Measurements from ENCODE around the gene HSBP1L1.
"Not testable (repeated sequence)": the region's sequence is repeated elsewhere in the genome, so short reads cannot be mapped to it uniquely, and the experiment has no call there.

The HSBP1L1 gene

DNA sequence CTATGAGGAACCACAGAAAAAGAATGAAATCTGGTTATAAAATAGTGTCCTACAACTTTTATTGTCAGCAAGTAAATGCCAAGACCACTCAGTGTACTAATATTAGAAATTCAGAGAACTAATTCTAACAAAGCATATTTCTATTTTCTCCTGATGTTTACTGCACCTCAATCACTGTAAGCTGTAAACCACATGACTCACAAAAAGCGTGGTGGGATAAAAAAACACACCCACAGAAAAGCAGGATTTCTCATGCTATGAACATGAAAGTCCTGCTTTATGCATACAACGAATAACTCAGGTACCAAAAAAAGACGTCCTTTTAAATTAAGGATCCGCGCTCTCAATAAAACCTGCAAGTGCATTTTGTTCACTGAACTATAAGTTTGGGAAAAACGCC, 23.1 kb downstream of the HSBP1L1 start:
- DNase-seq = peak in 1 of 2 donors; percentile 26

DNA sequence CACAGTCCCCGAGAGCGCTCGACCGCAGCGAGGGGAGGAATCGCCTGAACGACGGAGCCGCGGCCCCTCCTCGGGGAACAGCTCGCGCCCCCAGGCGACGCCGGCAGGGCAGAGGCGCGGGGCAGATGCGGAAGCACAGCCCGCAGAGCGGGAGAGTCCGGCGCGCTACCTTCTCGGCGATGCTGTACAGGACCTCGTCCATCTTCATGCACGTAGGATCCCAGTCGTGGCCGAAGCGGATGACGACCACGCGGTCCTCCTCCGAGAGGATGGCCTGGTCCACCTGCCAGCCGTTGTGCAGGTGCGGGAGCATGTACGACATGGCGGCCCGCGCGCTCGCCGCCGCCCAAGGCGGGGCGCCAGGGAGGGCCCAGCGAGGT, 23.6 kb downstream of the HSBP1L1 start:
- DNase-seq = peak; percentile 41 to 46

DNA sequence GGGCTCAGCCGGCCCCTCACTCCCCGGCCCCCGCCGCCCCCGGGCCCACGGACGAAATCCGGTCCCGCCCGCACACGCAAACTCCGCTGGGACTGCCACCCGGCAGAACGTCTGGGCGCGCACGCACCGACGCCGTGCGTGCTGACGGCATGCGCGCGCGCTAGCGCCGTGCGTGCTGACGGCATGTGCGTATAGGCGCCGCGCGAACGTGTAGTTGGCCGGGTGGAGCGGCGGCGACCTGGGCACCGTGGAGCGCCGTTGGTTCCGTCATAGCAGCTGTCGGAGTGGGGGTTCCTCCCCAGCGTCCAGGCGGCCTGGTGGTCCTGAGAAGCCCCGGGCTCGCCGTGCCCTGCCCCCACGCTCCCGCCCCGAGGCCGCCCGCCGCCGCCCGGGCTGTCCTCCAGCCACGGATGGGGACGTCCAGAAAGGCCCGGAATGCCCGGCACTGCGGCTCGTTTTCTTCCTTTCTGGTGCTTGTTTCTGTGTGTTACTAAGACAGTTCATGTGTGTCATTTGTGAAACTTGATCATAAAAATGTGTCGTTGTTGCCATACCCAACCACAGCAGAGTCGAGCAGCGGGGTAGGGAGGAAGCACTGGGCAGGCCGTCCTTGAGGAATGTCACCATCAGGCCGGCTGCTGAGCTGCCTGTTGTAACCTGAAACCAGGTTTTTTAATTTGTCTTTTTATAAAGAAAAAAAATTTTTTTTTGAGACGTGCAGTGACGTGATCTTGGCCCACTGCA, 24.2 kb downstream of the HSBP1L1 start, which contains the start of gene TXNL4A:
TXNL4A (minus strand) TSS at position 113 of the 744 bp plus-strand sequence. CDS start 171 bp downstream, outside the sequence.
- peak; percentile 80 to 85 for DNase-seq

DNA sequence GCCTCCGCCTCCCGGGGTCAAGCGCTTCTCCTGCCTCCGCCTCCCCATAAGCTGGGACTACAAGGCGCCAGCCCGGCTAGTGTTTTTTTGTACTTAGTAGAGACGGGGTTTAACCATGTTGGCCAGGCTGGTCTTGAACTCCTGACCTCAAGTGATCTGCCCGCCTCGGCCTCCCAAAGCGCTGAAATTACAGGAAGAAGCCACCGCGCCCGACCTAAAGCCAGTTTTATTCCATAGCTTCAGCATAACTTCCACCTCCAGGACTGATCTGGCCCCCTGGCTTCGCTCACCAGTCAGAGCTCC, 24.7 kb downstream of the HSBP1L1 start:
- DNase-seq = no peak

DNA sequence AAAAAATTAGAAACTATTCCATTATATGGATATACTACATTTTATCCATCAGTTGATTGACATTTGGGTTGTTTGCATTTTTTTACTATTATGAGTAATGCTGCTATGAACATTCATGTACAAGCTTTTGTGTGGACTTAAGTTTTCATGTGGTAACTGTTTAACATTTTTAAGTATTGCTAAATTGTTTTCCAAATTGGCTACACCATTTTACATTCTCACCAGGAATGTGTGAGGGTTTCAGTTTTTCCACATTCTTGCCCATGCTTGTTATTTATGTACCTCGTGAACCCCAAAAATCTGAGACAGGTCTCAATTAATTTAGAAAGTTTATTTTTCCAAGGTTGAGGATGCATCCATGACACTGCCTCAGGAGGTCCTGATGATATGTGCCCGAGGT, 27.1 kb downstream of the HSBP1L1 start:
- DNase-seq = no peak

DNA sequence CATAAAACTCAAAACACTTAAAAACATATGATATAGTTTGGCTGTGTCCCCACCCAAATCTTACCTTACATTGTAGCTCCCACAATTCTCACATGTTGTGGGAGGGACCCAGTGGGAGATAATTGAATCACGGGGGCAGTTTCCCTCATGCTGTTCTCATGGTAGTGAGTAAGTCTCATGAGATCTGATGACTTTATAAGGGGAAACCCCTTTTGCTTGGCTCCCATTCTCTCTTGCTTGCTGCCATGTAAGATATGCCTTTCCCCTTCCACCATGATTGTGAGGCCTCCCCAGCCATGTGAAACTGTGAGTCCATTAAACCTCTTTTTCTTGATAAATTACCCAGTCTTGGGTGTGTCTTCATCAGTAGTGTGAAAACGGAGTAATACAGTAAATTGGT, 35.3 kb downstream of the HSBP1L1 start:
- DNase-seq = peak in 1 of 2 donors; percentile 25

DNA sequence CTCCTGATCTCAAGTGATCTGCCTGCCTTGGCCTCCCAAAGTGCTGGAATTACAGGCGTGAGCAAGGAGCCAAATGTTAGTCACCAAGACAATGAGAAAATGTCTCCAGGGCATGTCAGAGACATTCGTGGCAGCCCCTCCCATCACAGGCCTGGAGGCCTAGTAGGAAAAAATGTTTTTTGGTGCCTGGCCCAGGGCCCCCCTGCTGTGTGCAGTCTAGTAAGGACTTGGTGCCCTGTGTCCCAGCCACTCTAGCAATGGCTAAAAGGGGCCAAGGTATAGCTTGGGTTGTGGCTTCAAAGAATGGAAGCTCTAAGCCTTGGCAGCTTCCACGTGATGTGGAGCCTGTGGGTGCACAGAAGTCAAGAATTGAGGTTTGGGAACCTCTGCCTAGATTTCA, 36.4 kb downstream of the HSBP1L1 start:
- no peak for DNase-seq

DNA sequence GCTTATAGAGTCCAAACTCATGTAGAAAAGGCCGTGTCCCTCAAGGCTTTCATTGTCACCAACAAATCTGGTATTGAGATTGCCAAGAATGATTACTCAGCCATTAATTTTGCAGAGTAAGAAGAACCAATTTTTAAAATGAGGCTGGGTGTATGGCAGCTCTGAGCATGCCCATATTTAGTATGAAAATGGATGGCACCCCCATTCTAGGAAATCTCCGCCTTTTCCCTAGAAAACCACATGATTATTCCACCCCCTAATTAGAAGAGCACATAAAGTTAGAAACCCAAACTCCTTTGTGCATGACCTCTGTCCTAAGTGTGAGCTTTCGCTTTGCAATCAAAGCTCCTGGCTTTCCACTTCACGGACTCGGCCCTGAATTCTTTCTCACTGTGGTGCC, 38.0 kb downstream of the HSBP1L1 start:
- no peak for DNase-seq

DNA sequence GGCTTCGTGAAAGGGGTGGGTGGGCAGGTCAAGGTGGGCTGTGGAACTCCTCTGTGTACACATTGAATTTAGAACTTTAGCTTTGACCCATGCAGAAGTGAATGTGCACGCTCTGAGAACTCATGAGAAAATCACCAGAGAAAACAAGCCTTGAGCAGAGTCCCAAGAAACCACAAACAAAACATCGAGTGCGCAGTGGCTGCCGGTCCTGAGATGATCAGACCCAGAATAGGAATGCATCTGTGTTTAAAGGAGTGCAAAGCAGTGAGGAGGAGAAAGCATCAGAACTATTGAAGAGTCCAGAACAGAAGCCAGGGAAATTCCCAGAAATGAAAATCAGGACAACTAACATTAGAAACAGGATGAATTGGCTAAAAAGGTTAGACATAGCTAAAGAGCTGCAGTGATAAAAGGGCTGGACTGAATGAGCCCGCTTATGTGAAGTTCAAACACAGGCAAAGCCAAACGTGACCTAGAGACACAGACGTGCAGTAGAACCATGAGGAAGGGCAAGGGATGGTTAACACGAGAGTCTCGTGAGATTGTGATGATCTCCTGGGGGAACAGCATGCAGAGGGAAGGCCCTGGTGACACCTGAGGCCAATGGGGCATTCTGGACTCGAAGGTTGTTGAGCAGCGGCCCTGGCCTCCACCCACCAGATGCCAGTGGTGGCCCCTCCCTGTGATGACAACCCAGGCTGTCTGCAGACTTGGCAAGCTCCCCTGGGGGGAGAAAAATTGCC, 40.3 kb downstream of the HSBP1L1 start:
- no peak for DNase-seq

DNA sequence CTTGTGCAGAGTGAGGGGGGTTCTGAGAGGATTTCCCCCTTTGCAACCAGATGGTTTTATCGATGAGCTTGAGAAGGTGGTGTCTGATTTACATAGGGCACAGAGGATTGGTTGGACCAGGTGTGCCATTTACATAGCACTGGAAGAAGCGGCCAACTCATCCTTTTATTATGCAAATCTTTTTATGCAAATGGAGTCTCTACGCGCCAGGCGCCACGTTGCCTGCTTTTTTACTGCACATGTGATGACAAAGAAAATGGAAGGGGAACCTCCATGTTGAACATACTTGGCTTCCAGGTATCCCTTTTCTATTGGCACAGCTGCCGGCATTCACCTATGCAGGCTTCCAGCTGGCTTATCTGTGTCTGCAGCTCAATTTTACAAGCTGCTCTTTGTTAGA, 42.3 kb downstream of the HSBP1L1 start:
- no peak for DNase-seq

DNA sequence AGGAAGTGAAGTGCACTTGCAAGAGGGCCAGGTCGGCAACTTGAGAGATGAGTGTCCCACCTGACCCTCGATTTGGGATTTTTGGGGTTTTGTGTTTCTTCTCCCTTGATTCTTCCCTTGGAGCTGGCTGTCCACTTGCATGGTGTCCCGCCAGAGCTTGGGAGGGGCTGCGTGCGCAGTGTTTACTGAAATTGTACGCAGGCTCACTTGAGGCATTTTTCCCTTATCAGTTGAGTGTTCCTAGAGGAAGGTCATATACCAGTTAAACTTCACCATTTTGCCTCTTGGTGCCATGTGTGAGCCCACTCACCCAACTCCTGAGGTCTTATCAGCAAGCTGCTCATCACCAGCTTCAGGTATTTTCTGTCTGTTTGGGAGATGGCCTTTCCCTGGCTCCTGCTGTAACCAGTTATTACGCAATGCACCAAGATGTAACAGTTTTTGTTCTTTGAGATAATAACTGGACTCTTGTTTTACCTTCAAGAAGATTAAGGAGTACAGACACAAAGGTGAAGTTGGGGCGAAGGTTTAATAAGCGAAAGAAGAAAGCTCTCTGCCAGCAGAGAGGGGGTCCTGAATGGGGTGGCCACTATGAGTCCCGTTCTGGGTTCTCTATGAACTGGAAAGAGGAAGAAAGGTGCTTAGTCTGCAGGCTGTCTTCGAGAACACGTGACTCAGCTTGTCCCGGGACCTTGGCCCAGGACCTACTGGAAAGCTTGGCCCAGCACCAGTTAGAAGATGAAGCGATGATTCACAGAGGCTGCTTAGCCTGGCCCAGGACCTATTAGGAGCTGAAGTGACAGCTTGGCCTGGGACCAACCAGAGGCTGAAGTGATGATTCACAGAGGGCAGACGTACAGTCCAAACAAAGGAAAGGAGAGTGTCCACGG, 45.5 kb downstream of the HSBP1L1 start:
- DNase-seq = no peak

DNA sequence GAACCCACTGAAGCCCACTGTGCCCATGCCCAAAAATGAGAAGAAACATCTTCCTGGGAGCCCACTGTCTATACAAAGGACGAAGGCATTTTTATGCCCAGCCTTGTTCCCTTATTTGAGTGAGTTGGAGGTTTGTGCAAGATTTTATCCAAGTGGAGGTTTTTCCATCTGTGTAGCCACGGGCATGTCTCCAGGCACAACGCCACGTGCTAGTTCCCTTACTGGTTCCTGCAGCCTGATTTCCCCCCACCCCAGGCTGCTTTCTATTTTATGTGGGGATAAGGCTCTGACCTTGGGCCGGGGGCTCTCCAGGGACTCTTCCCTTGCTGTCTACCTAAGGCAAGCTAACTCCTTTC, 46.1 kb downstream of the HSBP1L1 start:
- no peak for DNase-seq

DNA sequence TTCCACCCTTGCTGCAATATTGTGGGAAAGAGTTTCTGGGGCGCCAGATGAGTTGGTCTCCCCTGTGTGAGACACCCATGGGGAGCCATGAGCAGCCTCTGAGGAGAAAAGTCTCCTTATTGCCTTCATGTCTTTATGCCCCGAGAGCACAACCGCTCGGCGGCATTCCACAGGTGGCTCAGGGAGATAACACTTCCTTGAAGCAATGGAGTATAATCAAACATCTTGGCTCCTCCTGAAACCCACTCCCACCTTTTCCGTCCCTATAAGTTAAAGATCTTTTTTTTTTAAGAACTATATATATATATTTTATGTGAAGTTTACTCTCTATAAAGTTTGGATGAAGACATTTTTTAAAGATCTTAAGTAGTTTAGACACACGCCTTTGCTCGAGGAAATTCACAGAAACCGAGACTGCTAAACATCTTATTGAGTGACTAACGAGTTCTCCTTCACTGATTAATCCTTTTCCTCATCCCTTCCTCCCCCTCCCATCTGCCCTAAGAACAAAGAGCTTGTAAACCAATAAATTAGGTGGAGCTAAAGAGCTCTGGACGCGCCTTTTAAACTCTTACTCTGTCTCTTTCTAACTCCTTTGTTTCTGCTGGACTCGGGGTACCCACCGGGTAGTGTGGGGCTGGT, 47.2 kb downstream of the HSBP1L1 start:
- DNase-seq = not testable (repeated sequence)

DNA sequence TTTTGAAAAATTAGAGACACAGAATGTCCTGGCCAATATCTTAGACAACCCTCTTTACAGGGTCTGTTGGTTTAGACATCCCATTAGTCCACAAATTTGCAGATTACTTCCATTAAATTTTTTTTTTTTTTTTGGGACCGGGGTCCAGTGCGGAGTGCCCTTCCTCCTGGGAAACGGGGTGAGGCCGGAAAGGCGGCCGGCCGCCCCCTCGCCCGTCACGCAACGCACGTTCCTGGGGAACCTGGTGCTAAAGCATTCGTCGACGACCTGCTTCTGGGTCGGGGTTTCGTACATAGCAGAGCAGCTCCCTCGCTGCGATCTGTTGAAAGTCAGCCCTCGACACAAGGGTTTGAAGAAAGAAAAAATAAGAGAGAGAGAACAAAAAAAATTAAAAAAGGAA, 48.3 kb downstream of the HSBP1L1 start:
- no peak for DNase-seq
